Measurements from ENCODE around the gene CLDN19.
"Not testable (repeated sequence)": the region's sequence is repeated elsewhere in the genome, so short reads cannot be mapped to it uniquely, and the experiment has no call there.

Gene CLDN19

GRCh38 chr1:42737257-42737656 lies 2.8 kb downstream of the CLDN19 start:
- no peak for DNase-seq

GRCh38 chr1:42736571-42737200 lies 3.4 kb downstream of the CLDN19 start:
- DNase-seq, result no peak

- no peak for DNase-seq
Measured at GRCh38 chr1:42736152-42736551, 3.9 kb downstream of the CLDN19 start.

GRCh38 chr1:42735477-42736105 lies 4.4 kb downstream of the CLDN19 start:
- no peak for DNase-seq

GRCh38 chr1:42735056-42735455 lies 5.0 kb downstream of the CLDN19 start:
- DNase-seq, result no peak

- DNase-seq, result no peak
Measured at GRCh38 chr1:42734201-42735035, 5.6 kb downstream of the CLDN19 start.

- DNase-seq, result no peak
Measured at GRCh38 chr1:42733415-42734200, 6.4 kb downstream of the CLDN19 start.

GRCh38 chr1:42732126-42732680 lies 7.8 kb downstream of the CLDN19 start:
- no peak for DNase-seq

GRCh38 chr1:42731585-42731984 lies 8.5 kb downstream of the CLDN19 start:
- DNase-seq, result no peak

GRCh38 chr1:42730988-42731387 lies 9.0 kb downstream of the CLDN19 start:
- no peak for DNase-seq

GRCh38 chr1:42730002-42730401 lies 10.0 kb downstream of the CLDN19 start:
- no peak for DNase-seq

- not testable (repeated sequence) for DNase-seq
Measured at GRCh38 chr1:42725820-42726219, 14.2 kb downstream of the CLDN19 start.

GRCh38 chr1:42723511-42723910 lies 16.5 kb downstream of the CLDN19 start:
- no peak for DNase-seq

GRCh38 chr1:42722403-42722802 lies 17.6 kb downstream of the CLDN19 start:
- DNase-seq, result not testable (repeated sequence)

- no peak for DNase-seq
Measured at GRCh38 chr1:42721926-42722325, 18.1 kb downstream of the CLDN19 start.

- no peak for DNase-seq
Measured at GRCh38 chr1:42720868-42721267, 19.2 kb downstream of the CLDN19 start.

GRCh38 chr1:42714441-42714840 lies 25.6 kb downstream of the CLDN19 start:
- DNase-seq, result not testable (repeated sequence)

GRCh38 chr1:42713293-42713692 lies 26.7 kb downstream of the CLDN19 start:
- no peak for DNase-seq

- DNase-seq, result not testable (repeated sequence)
Measured at GRCh38 chr1:42712808-42713207, 27.2 kb downstream of the CLDN19 start.

- DNase-seq, result no peak
Measured at GRCh38 chr1:42703888-42704464, 36.1 kb downstream of the CLDN19 start.

- no peak for DNase-seq
Measured at GRCh38 chr1:42700006-42700405, 40.0 kb downstream of the CLDN19 start.

GRCh38 chr1:42698081-42698813 lies 41.8 kb downstream of the CLDN19 start:
- no peak for DNase-seq
